ENCODE results near the gene SDK1. TPM values are rescaled to one million over a fixed set of nuclear protein-coding genes. Genes with fewer than 3 reads are reported as not detected.

Gene SDK1
- total and polyA plus RNA-seq, 2 of the 8 experiments (the other 6 are each of a cell fraction or from before 2014, with no cell fraction given): 3.3 to 7.2 TPM

DNA sequence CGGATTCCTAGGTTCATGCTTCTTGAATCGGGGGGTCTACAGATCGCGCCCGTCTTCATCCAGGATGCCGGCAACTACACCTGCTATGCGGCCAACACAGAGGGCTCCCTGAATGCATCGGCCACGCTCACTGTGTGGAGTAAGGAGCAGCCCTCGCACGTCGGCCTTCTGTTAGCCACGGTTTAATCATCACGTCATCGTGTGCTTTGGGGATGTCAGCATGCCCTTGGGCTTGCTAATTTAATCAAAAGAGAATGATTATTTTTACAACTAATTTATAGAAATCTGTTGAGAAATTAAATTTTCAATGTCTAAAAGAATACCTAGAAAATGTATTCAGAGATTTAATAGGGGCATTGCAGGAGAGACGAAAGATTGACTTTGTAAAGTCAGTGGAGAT, 668.2 kb downstream of the SDK1 start:
- ChIA-PET CTCF (ENCODE audit: partially characterized antibody) (no interaction called here), POLR2A (ENCODE audit: partially characterized antibody) (no interaction called here)
- Histone ChIP-seq H3K56ac (replicated peaks; ENCODE audit: insufficient read length, low read depth, low read length) (no peak overlapping the region), H3K9ac (replicated peaks in 1 of 4; ENCODE audit: extremely low read depth in 1 of 4, low read depth in 3 of 4, low read length in 3 of 4) (no peak overlapping the region), H3K23me2 (ENCODE audit: low read depth, low read length) (no peaks in the 10 kb centered on the region), H3K79me1 (ENCODE audit: low read depth, low read length) (no peaks in the 10 kb centered on the region), H2AFZ (ENCODE audit: low read length) (no peak overlapping the region), H2BK20ac (ENCODE audit: low read length) (no peak overlapping the region), H3K18ac (ENCODE audit: extremely low read depth, low read length) (no peak overlapping the region), H3K4me1 (replicated peaks in 1 of 4; ENCODE audit: control insufficient read depth in 3 of 4, insufficient read depth in 4 of 4, low read length in 3 of 4) (peaks cover 0 to 6% (median 1%) of the 10 kb centered on the region in 4 experiments; a peak in 2 of 7 replicates), H3K9me3 (ENCODE audit: insufficient read depth in 2 of 2, low read depth in 1 of 2, low read length in 1 of 2) (no peaks in the 10 kb centered on the region), H3K27me3 (replicated peaks in 1 of 4; ENCODE audit: control insufficient read depth in 3 of 4, extremely low read depth in 1 of 4, insufficient read depth in 3 of 4, low read length in 3 of 4) (no peaks in the 10 kb centered on the region), H2BK12ac (ENCODE audit: low read depth, low read length) (no peak overlapping the region), H3K4ac (replicated peaks; ENCODE audit: insufficient read length, low read depth, low read length) (no peak overlapping the region), H3K14ac (ENCODE audit: insufficient read length) (no peak overlapping the region), H3K4me2 (ENCODE audit: insufficient read depth in 1 of 2, low read depth in 2 of 2, low read length in 2 of 2) (no peak overlapping the region), H2AK5ac (ENCODE audit: low read depth, low read length) (no peak overlapping the region), H3K27ac (ENCODE audit: low read depth, low read length) (no peak overlapping the region), H2BK120ac (replicated peaks; ENCODE audit: low read depth, low read length) (no peak overlapping the region), H4K5ac (ENCODE audit: insufficient read length, low read depth, low read length) (no peak overlapping the region), H3K23ac (ENCODE audit: insufficient read length) (no peak overlapping the region), H3K4me3 (ENCODE audit: extremely low read depth in 1 of 4, insufficient read depth in 2 of 4, low read depth in 3 of 4, low read length in 4 of 4) (no peak overlapping the region), H3K36me3 (ENCODE audit: control insufficient read depth in 2 of 4, insufficient read depth in 4 of 4, low read length in 3 of 4) (no peaks in the 10 kb centered on the region), H4K8ac (ENCODE audit: extremely low read depth, insufficient read depth, low read length) (no peak overlapping the region), H4K91ac (replicated peaks; ENCODE audit: insufficient read length, low read length) (no peak overlapping the region), H3K79me2 (ENCODE audit: control insufficient read depth in 1 of 2, insufficient read depth in 2 of 2, low read length in 2 of 2) (no peaks in the 10 kb centered on the region), H2BK5ac (ENCODE audit: low read depth, low read length) (no peak overlapping the region), H4K20me1 (replicated peaks in 1 of 2; ENCODE audit: control insufficient read depth in 1 of 2, insufficient read depth in 2 of 2, low read length in 2 of 2) (no peaks in the 10 kb centered on the region), H2BK15ac (ENCODE audit: low read length) (no peak overlapping the region)
- FAIRE-seq: no peak
- no peak for DNase-seq (ENCODE audit: low read depth in 1 of 2, low spot score in 2 of 2)
- 95% methylated on average over 16 of the region's 16 CpGs; no CpG with 5 or more reads in 1 of the 2 experiments for WGBS, 2 experiments (ENCODE audit: extremely low coverage in 1 of 2, insufficient coverage in 1 of 2, insufficient read length in 1 of 2, insufficient replicate concordance in 2 of 2, low coverage in 1 of 2, low lambda C conversion rate in 2 of 2, missing lambda C conversion rate in 1 of 2)
- TF ChIP-seq EP300 (IDR thresholded peaks at IDR 0.05; ENCODE audit: borderline replicate concordance in 1 of 2, low read depth in 2 of 2, low read length in 2 of 2) (no peak), CHD2 (IDR thresholded peaks at IDR 0.05; ENCODE audit: low read length) (no peak), TCF12 (IDR thresholded peaks at IDR 0.05; ENCODE audit: low read depth, low read length) (no peak), TAF1 (IDR thresholded peaks at IDR 0.05; ENCODE audit: low read depth, low read length) (no peak), RAD21 (IDR thresholded peaks at IDR 0.05 in 1 of 2, conservative IDR thresholded peaks at IDR 0.05 in 1 of 2; ENCODE audit: low read depth in 2 of 2, low read length in 2 of 2) (no peak), CTBP2 (IDR thresholded peaks at IDR 0.05; ENCODE audit: borderline replicate concordance, insufficient read depth, insufficient read length, low read length) (no peak), YY1 (IDR thresholded peaks at IDR 0.05; ENCODE audit: low read depth, low read length) (no peak), KDM1A (IDR thresholded peaks at IDR 0.05; ENCODE audit: borderline replicate concordance, low read length) (no peak), POLR2A (IDR thresholded peaks at IDR 0.05; ENCODE audit: control extremely low read depth in 1 of 2, low read depth in 2 of 2, low read length in 2 of 2) (no peak), SIN3A (conservative IDR thresholded peaks at IDR 0.05 in 1 of 2, IDR thresholded peaks at IDR 0.05 in 1 of 2; ENCODE audit: low read depth in 1 of 2, low read length in 2 of 2) (no peak), KDM4A (IDR thresholded peaks at IDR 0.05; ENCODE audit: low read depth, low read length, severe bottlenecking) (no peak), GABPA (IDR thresholded peaks at IDR 0.05; ENCODE audit: borderline replicate concordance, insufficient read depth, low read length) (no peak)
- TF ChIP-seq, protein P1, sequence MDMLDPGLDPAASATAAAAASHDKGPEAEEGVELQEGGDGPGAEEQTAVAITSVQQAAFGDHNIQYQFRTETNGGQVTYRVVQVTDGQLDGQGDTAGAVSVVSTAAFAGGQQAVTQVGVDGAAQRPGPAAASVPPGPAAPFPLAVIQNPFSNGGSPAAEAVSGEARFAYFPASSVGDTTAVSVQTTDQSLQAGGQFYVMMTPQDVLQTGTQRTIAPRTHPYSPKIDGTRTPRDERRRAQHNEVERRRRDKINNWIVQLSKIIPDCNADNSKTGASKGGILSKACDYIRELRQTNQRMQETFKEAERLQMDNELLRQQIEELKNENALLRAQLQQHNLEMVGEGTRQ (IDR thresholded peaks at IDR 0.05; ENCODE audit: low read length): no peak
